ENCODE measurements around the gene LHPP. TPM values are rescaled to one million over a fixed set of nuclear protein-coding genes. Genes with fewer than 3 reads are reported as not detected.

LHPP gene
- total RNA-seq, 1 donor from 2014 or later = 18.8 TPM

GRCh38 chr10:124523901-124524300, 62.3 kb downstream of the LHPP start:
- no peaks in the 10 kb centered on the region for H3K36me3 Mint-ChIP-seq (ENCODE audit: unreplicated experiment)
- no peaks in the 10 kb centered on the region for H3K27me3 Mint-ChIP-seq (ENCODE audit: unreplicated experiment)
- H3K27ac Mint-ChIP-seq (ENCODE audit: unreplicated experiment) = no peak overlapping the region
- H3K4me3 Mint-ChIP-seq (ENCODE audit: unreplicated experiment) = no peak overlapping the region
- DNase-seq (ENCODE audit: extremely low spot score, unreplicated experiment) = no peak
- TF ChIP-seq, protein P1, sequence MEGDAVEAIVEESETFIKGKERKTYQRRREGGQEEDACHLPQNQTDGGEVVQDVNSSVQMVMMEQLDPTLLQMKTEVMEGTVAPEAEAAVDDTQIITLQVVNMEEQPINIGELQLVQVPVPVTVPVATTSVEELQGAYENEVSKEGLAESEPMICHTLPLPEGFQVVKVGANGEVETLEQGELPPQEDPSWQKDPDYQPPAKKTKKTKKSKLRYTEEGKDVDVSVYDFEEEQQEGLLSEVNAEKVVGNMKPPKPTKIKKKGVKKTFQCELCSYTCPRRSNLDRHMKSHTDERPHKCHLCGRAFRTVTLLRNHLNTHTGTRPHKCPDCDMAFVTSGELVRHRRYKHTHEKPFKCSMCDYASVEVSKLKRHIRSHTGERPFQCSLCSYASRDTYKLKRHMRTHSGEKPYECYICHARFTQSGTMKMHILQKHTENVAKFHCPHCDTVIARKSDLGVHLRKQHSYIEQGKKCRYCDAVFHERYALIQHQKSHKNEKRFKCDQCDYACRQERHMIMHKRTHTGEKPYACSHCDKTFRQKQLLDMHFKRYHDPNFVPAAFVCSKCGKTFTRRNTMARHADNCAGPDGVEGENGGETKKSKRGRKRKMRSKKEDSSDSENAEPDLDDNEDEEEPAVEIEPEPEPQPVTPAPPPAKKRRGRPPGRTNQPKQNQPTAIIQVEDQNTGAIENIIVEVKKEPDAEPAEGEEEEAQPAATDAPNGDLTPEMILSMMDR (IDR thresholded peaks at IDR 0.05) = no peak
- no peaks in the 10 kb centered on the region for H3K9me3 Mint-ChIP-seq (ENCODE audit: unreplicated experiment)
- H3K4me1 Mint-ChIP-seq (ENCODE audit: unreplicated experiment) = peaks cover 13% of the 10 kb centered on the region

DNA sequence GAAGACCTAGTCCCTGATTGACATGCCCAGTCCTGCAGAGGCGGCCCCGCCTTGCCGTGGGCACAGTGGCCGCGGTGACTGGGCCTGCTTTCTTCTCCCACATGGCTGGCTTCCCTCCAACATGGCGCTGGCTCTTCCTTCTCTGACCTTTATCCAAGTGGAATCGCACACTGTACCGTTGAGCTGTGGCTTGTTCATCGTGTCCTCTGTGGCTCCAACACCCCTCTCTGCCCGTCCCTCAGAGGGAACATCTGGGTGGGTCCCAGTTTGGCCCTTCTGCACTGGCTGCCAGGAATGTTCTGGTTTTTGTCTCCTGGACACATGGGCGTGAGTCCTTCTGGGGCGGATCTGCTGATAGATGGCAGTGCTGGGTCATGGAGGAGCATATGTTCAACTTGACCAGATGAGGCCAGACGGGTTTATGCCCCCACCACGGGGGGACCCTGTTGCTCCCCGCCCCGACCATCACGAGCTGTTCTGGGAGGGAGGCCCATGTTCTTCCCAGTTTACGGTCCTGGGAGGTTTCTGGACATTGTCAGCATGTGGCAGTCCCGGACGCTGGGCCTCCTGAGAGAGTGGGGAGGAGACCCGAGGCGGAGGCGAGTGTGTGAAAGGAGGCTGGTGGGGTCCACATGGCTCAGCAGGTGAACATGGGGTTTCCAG, 63.5 kb downstream of the LHPP start:
- Mint-ChIP-seq H3K36me3 (ENCODE audit: unreplicated experiment) (no peaks in the 10 kb centered on the region), H3K27me3 (ENCODE audit: unreplicated experiment) (no peaks in the 10 kb centered on the region), H3K27ac (ENCODE audit: unreplicated experiment) (no peak overlapping the region), H3K4me1 (ENCODE audit: unreplicated experiment) (peaks cover 14% of the 10 kb centered on the region), H3K9me3 (ENCODE audit: unreplicated experiment) (no peaks in the 10 kb centered on the region), H3K4me3 (ENCODE audit: unreplicated experiment) (no peak overlapping the region)
- TF ChIP-seq, protein P1 (IDR thresholded peaks at IDR 0.05) = no peak
- no peak for DNase-seq (ENCODE audit: extremely low spot score, unreplicated experiment)

DNA sequence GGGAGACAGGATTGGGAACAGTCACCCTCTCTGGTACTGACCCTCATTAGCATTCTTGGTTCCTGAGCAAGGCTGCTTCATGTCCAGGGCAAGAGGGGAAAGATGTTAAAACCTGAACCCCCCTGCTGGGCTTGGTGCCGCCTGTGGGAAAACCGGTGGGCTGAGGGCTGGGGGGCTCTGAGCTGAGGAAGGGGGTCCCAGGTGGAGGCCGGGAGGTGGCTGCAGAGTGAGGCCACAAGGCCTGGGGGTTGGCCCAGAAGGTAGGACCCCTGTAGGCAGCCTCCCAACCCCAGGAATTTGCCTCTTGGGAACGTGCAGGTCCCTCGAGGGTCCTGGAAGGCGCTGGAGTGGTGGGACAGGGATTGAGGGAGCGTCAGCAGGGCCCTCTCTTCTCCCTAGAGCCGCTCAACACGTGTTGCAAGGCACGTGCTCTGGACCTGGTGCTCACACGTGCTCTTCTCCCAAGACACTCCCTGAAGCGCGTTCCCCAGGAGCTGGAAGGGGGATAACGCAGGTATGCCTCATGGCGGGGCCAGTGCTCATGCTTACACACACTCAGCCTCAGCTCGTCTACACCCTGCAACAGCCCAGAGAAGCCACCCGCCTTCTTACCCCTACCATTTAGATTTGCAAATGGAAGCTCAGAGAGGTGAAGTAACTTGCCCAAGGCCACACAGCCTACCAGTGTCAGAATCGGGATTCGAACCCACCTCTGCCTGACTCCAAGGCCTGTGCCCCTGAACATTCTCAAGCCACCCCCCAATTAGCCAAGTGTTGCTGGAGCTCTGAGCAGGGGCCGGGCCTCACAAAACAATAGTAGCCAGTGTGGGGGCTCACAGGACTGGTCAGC, 64.4 kb downstream of the LHPP start:
- no peak overlapping the region for H3K27ac Mint-ChIP-seq (ENCODE audit: unreplicated experiment)
- no peak for DNase-seq (ENCODE audit: extremely low spot score, unreplicated experiment)
- no peaks in the 10 kb centered on the region for H3K36me3 Mint-ChIP-seq (ENCODE audit: unreplicated experiment)
- H3K9me3 Mint-ChIP-seq (ENCODE audit: unreplicated experiment) = no peaks in the 10 kb centered on the region
- peaks cover 16% of the 10 kb centered on the region for H3K4me1 Mint-ChIP-seq (ENCODE audit: unreplicated experiment)
- H3K27me3 Mint-ChIP-seq (ENCODE audit: unreplicated experiment) = no peaks in the 10 kb centered on the region
- TF ChIP-seq, protein P1 (IDR thresholded peaks at IDR 0.05) = no peak
- no peak overlapping the region for H3K4me3 Mint-ChIP-seq (ENCODE audit: unreplicated experiment)

GRCh38 chr10:124526621-124527267, 65.1 kb downstream of the LHPP start:
- Mint-ChIP-seq H3K4me3 (ENCODE audit: unreplicated experiment) (no peak overlapping the region), H3K27me3 (ENCODE audit: unreplicated experiment) (no peaks in the 10 kb centered on the region), H3K36me3 (ENCODE audit: unreplicated experiment) (no peaks in the 10 kb centered on the region), H3K27ac (ENCODE audit: unreplicated experiment) (no peak overlapping the region), H3K4me1 (ENCODE audit: unreplicated experiment) (peaks cover 16% of the 10 kb centered on the region), H3K9me3 (ENCODE audit: unreplicated experiment) (no peaks in the 10 kb centered on the region)
- TF ChIP-seq, protein P1 (IDR thresholded peaks at IDR 0.05) = no peak
- no peak for DNase-seq (ENCODE audit: extremely low spot score, unreplicated experiment)

Data from osteocyte (in vitro differentiated cells).